Stomach (tissue), 9 donors: ENCODE measurements around the gene DRAXIN. TPM values are rescaled to one million over a fixed set of nuclear protein-coding genes. Genes with fewer than 3 reads are reported as not detected.

Source experiments
- DNase-seq, 2 donors: peaks; one replicate each; pipeline versions ENCODE4 v3.0.0 to v3.0.0-alpha.2; 2013 to 2019
- H3K27ac ChIP-seq, 5 donors: fragments of 200-600 bp in 4 of 5; sonication (generic) in 4 of 5; one replicate each; pipeline ENCODE4 v1.5.1; 2013 to 2019; ENCODE audit warnings: mild to moderate bottlenecking in 1 of 5, moderate library complexity in 1 of 5
- H3K27me3 ChIP-seq, 3 donors: fragments of 200-600 bp; sonication (generic); one replicate each; pipeline ENCODE4 v1.5.1; 2017 to 2019; ENCODE audit warnings: mixed run types in 1 of 3
- H3K36me3 ChIP-seq, 4 donors: fragments of 200-600 bp; sonication (generic); 1 replicate in 3 of 4; 2 replicates in 1 of 4; pipeline ENCODE4 v1.5.1; 2016 to 2019
- H3K4me1 ChIP-seq, 4 donors: fragments of 200-600 bp; sonication (generic); one replicate each; pipeline ENCODE4 v1.5.1; 2016 to 2019
- H3K4me3 ChIP-seq, 4 donors: fragments of 200-600 bp; sonication (generic) in 3 of 4; one replicate each; pipeline ENCODE4 v1.5.1; 2016 to 2019; ENCODE audit warnings: mild to moderate bottlenecking in 1 of 4
- H3K9me3 ChIP-seq, 4 donors: fragments of 200-600 bp; sonication (generic); one replicate each; pipeline ENCODE4 v1.5.1; 2016 to 2019
- EP300 ChIP-seq: sonication (generic); formaldehyde crosslinking; IDR thresholded peaks from one replicate; pipeline ENCODE4 v1.6.1; 2017; ENCODE audit warnings: antibody characterized with exemption
- POLR2A ChIP-seq, 4 donors: fragments of 450-650 bp; IDR thresholded peaks; one replicate each; pipeline ENCODE4 v1.6.1; 2016; ENCODE audit warnings: antibody characterized with exemption in 4 of 4, control low read depth in 2 of 4, mild to moderate bottlenecking in 1 of 4, moderate library complexity in 1 of 4
- POLR2AphosphoS5 ChIP-seq, 3 donors: sonication (generic); formaldehyde crosslinking; IDR thresholded peaks; one replicate each; pipeline ENCODE4 v1.6.1; 2016; ENCODE audit warnings: antibody characterized with exemption in 3 of 3
- WGBS, 5 donors: extraction: QIAGEN DNeasy Blood & Tissue Kit in 3 of 5; methylation state at CpG; one replicate each; pipeline versions ENCODE4 v1.1.5 to v1.1.7; 2013 to 2018; 5-methylcytosine and 5-hydroxymethylcytosine counted together
- intact Hi-C: fragments of 100-400 bp; cut with DNase I; formaldehyde crosslinking; loops from one replicate; pipeline ENCODE4 v1.15.1; 2023; ENCODE audit warnings: low total_unique reads
- polyA plus RNA-seq, 3 donors: library from polyadenylated mRNA; stranded (reverse); fragments of 200-250 nt; gene quantifications; one replicate each; pipeline ENCODE4 v1.2.3, GENCODE V29; 2013
- total RNA-seq, 5 donors: library from RNA; depleted of rRNA; stranded (reverse); fragments of >200 nt; gene quantifications; one replicate each; pipeline versions ENCODE4 v1.1.0 to v1.2.3, GENCODE V29; 2014 to 2016
- TF ChIP-seq, protein P1 (sequence below), 7 experiments: fragments of 450-650 bp in 4 of 7; fragments of 200-600 bp in 3 of 7; sonication (generic) in 3 of 7; IDR thresholded peaks; one replicate each; pipeline ENCODE4 v1.5.1; 2016 to 2019; ENCODE audit warnings: antibody characterized with exemption in 7 of 7, control low read depth in 2 of 7, mild to moderate bottlenecking in 1 of 7
- donor health status: healthy with polysubstance abuse.
- donor health status: Bipolar disorder and iron deficiency.
- donor health status: healthy.

The DRAXIN gene
- total and polyA plus RNA-seq, 8 donors: 0.03 to 0.18 (median 0.06) TPM; not detected in 5

DNA sequence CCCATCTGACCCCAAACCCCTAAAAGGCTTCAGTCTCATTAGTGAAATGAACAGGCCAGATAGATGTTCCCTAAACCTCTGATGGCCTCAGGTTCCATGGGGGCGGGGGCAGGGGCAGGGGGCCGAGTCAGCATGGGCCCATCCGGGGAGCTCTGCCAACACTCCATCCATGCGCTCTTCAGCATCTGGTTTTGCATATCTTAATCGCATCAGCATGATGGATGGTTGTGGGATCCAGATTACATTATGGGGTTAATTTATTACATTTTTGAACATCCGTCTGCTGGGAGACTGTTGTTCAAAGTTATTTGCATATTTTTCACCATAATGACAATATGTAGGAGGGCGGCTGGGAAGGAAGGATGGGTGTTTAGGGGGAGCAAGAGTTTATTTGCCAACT lies 7.4 kb upstream of the DRAXIN start:
- Histone ChIP-seq H3K36me3 (no peaks in the 10 kb centered on the region), H3K27ac (no peak overlapping the region), H3K4me3 (no peak overlapping the region), H3K27me3 (peaks cover 0 to 32% (median 7%) of the 10 kb centered on the region in 3 donors), H3K9me3 (no peaks in the 10 kb centered on the region), H3K4me1 (peaks cover 5 to 25% (median 17%) of the 10 kb centered on the region in 4 donors)
- DNase-seq: peak in 1 of 2 donors; percentile 39
- TF ChIP-seq POLR2AphosphoS5 (IDR thresholded peaks at IDR 0.05) (no peak), POLR2A (IDR thresholded peaks at IDR 0.05) (no peak), EP300 (no peak)
- TF ChIP-seq, protein P1, sequence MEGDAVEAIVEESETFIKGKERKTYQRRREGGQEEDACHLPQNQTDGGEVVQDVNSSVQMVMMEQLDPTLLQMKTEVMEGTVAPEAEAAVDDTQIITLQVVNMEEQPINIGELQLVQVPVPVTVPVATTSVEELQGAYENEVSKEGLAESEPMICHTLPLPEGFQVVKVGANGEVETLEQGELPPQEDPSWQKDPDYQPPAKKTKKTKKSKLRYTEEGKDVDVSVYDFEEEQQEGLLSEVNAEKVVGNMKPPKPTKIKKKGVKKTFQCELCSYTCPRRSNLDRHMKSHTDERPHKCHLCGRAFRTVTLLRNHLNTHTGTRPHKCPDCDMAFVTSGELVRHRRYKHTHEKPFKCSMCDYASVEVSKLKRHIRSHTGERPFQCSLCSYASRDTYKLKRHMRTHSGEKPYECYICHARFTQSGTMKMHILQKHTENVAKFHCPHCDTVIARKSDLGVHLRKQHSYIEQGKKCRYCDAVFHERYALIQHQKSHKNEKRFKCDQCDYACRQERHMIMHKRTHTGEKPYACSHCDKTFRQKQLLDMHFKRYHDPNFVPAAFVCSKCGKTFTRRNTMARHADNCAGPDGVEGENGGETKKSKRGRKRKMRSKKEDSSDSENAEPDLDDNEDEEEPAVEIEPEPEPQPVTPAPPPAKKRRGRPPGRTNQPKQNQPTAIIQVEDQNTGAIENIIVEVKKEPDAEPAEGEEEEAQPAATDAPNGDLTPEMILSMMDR (IDR thresholded peaks at IDR 0.05): no peak
- 54 to 64% (median 60%) methylated on average over 7 of the region's 7 CpGs for WGBS, 5 donors
- intact Hi-C loops: no loop called here

DNA sequence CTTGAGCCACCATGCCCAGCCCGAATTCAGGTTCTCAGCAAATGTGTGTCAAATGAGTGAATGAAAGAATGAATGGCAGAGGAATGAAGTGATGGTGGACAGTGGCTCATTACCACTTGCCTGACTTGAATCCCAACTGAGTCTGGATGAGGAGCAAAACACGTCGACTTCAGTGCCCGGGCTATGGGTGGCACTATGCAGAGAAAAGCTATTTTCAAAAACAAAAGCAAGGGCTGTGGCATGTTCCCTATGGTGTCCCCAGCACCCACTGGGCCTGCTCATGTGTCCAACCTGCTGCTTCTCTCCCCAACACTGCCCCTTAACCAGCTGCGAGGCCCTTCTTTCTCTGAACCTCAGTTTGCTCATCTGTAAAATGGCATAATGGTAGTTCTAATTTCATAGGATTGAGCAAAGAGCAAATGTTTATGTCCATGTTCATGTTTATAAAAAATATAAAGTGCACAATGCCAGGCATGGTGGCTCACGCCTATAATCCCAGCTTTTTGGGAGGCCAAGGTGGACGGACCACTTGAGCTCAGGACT lies 6.2 kb upstream of the DRAXIN start:
- no peak for DNase-seq
- TF ChIP-seq EP300 (no peak), POLR2AphosphoS5 (IDR thresholded peaks at IDR 0.05) (no peak), POLR2A (IDR thresholded peaks at IDR 0.05) (no peak)
- TF ChIP-seq, protein P1 (IDR thresholded peaks at IDR 0.05): no peak
- no peak overlapping the region for H3K27ac ChIP-seq
- 85 to 92% (median 89%) methylated on average over 7 of the region's 7 CpGs for WGBS, 5 donors
- no peak overlapping the region for H3K4me3 ChIP-seq
- H3K27me3 ChIP-seq: peaks cover 0 to 44% (median 13%) of the 10 kb centered on the region in 3 donors
- peaks cover 2 to 16% (median 9%) of the 10 kb centered on the region in 4 donors for H3K4me1 ChIP-seq
- H3K36me3 ChIP-seq: no peaks in the 10 kb centered on the region
- no peaks in the 10 kb centered on the region for H3K9me3 ChIP-seq
- intact Hi-C loops: no loop called here

DNA sequence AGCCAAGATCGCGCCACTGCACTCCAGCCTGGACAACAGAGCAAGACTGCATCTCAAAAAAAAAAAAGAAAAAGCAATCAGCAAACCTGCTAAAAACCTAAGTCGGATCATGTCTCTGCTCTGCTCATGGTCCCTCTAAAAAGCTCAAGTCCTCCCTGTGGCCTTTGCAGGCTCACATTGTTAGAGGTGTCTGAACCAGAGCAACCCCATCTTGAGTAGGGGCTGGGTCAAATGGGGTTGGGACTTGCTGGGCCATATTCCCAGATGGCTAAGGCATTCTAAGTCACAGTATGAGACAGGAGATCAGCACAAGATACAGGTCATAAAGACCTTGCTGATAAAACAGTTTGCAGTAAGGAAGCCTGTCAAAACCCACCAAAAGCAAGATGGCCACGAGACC lies 3.0 kb upstream of the DRAXIN start:
- intact Hi-C loops: no loop called here
- no peak overlapping the region for H3K4me3 ChIP-seq
- H3K27ac ChIP-seq: no peak overlapping the region
- H3K36me3 ChIP-seq: no peaks in the 10 kb centered on the region
- TF ChIP-seq POLR2A (IDR thresholded peaks at IDR 0.05) (no peak), POLR2AphosphoS5 (IDR thresholded peaks at IDR 0.05) (no peak), EP300 (no peak)
- TF ChIP-seq, protein P1 (IDR thresholded peaks at IDR 0.05): no peak
- H3K4me1 ChIP-seq: peaks cover 19 to 35% (median 27%) of the 10 kb centered on the region in 4 donors
- H3K27me3 ChIP-seq: peaks cover 14 to 67% (median 45%) of the 10 kb centered on the region in 3 donors
- H3K9me3 ChIP-seq: no peaks in the 10 kb centered on the region
- no peak for DNase-seq
- 90 to 94% (median 93%) methylated on average over 4 of the region's 4 CpGs for WGBS, 5 donors

DNA sequence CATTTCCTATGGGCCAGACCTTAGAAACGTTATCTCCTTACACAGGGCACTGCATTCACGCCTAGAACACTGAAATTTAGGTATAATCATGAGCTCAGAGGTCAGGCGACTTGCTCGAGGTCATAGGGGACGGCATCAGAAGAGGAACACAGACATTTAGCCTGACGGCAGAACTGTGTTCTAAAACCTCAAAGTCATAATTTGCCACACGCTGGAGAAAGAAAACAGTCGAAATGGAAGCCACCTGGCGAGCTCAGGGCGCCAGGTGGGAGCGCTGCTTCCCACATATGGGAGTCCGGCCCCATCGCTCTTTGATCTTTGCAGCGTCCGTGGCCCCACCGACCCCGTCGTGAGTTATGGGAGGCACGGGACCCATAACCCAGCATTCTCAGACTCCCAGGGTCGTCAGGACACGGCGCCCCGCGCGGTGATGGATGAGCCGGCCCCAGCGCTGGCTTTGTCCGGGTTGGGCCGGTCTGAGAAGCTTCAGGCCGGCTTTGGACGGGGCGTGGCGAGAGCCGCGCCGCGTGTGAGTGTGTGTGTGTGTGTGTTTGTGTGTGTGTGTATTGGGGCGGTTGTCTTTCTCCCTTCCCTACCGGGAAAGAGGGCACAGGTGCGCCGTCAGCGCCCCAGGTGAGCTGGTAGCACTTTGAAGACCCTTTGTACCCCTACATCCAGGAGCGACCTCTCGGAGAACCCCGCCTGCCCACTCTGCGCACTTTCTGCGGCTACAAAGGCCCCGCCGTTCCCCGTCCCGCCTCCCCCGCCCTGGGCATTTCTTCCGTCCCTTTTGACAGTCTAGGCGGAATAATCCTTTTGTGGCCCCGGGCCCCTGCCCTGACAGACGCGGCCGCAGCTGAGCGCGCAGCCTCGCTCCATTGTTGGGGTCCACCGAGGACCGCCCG lies 861 bp upstream of the DRAXIN start:
- intact Hi-C loops: no loop called here
- peak in 1 of 2 donors; percentile 75 for DNase-seq
- Histone ChIP-seq H3K4me3 (peak overlapping the region; percentile 26 to 49 (median 38)), H3K27me3 (peaks cover 14 to 88% (median 57%) of the 10 kb centered on the region in 3 donors), H3K9me3 (no peaks in the 10 kb centered on the region), H3K27ac (no peak overlapping the region), H3K36me3 (no peaks in the 10 kb centered on the region), H3K4me1 (peaks cover 19 to 36% (median 27%) of the 10 kb centered on the region in 4 donors)
- WGBS, 5 donors: 2 to 10% (median 5%) methylated on average over 29 to 64 of the region's 64 CpGs
- TF ChIP-seq, protein P1 (IDR thresholded peaks at IDR 0.05): no peak
- TF ChIP-seq POLR2AphosphoS5 (IDR thresholded peaks at IDR 0.05): no peak
- no peak for TF ChIP-seq POLR2A (IDR thresholded peaks at IDR 0.05)
- no peak for TF ChIP-seq EP300
